HFF-Myc (cell line): ENCODE results near the gene LARP4B.

Experiments
- DNase-seq: peaks from one replicate; pipeline ENCODE4 v3.0.0-alpha.2; 2011; ENCODE audit warnings: low read depth; ENCODE audit errors: extremely low read depth
- H3K4me3 ChIP-seq: replicated peaks from 2 replicates; pipeline ENCODE4 v1.5.1; 2011; ENCODE audit warnings: low read depth, mild to moderate bottlenecking, control low read depth, low read length
- TF ChIP-seq, protein P1 (sequence below): IDR thresholded peaks from 2 replicates; pipeline ENCODE4 v1.5.1; 2012; ENCODE audit warnings: mild to moderate bottlenecking, low read depth, low read length, control low read depth; ENCODE audit errors: missing control alignments

The LARP4B gene

DNA sequence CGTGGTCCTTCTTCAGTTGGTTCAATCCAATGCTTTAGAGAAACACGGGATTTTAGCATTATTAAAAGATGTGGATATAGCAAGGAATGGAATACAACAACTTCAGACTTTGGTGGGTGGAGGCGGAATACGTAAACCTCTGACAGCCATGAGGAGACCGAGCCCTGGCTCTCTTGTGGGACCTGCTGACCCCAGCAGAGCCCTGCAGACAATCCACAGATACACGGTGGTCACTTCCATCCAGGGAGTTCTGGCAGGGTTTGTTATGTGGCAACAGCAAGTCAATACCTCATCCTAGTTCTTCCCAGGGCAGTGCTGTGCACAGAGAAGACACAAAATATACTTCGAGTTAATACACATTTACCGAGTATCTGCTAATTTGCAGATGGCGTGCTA is 123.5 kb downstream of the LARP4B start:
- TF ChIP-seq, protein P1, sequence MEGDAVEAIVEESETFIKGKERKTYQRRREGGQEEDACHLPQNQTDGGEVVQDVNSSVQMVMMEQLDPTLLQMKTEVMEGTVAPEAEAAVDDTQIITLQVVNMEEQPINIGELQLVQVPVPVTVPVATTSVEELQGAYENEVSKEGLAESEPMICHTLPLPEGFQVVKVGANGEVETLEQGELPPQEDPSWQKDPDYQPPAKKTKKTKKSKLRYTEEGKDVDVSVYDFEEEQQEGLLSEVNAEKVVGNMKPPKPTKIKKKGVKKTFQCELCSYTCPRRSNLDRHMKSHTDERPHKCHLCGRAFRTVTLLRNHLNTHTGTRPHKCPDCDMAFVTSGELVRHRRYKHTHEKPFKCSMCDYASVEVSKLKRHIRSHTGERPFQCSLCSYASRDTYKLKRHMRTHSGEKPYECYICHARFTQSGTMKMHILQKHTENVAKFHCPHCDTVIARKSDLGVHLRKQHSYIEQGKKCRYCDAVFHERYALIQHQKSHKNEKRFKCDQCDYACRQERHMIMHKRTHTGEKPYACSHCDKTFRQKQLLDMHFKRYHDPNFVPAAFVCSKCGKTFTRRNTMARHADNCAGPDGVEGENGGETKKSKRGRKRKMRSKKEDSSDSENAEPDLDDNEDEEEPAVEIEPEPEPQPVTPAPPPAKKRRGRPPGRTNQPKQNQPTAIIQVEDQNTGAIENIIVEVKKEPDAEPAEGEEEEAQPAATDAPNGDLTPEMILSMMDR: no peak
- no peak for DNase-seq
- no peak overlapping the region for H3K4me3 ChIP-seq

DNA sequence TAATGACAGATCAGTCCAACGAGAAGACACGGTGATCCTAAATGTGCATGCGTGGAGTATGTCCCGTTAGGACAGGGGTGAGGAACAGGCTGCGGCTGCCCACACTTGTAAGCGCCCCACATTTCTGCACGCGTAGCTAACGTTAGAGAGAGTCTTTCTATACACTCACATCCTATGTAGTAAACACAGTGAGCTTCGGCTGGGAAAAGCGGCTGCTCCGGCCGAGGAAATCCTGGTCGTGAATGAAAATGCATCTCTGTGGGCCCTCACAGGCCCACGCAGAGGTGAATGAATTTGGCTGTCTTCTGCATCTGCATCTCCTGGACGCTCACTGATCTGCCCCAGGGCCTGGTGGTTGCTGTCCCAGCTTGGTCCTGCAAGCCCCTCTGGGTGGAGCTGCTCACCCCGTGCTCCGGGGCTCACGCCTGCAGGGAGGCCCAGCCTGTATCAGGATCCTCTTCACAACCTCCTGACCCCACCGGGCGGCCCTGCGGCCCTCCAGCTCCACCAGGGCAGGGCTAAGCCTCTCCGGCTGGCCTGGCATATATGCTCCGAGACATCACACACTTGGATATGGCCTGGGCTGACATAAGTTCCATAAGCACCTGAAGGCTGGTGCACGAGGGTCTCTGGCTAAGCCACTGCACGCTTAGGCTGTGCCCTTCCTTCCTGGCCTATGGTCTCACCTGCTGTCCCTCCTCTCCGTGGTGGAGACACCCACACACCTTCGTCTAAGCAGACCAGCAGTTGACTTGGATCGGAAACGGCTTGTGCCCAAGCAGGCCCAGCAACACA is 124.1 kb downstream of the LARP4B start:
- no peak for DNase-seq
- no peak overlapping the region for H3K4me3 ChIP-seq
- TF ChIP-seq, protein P1: no peak

DNA sequence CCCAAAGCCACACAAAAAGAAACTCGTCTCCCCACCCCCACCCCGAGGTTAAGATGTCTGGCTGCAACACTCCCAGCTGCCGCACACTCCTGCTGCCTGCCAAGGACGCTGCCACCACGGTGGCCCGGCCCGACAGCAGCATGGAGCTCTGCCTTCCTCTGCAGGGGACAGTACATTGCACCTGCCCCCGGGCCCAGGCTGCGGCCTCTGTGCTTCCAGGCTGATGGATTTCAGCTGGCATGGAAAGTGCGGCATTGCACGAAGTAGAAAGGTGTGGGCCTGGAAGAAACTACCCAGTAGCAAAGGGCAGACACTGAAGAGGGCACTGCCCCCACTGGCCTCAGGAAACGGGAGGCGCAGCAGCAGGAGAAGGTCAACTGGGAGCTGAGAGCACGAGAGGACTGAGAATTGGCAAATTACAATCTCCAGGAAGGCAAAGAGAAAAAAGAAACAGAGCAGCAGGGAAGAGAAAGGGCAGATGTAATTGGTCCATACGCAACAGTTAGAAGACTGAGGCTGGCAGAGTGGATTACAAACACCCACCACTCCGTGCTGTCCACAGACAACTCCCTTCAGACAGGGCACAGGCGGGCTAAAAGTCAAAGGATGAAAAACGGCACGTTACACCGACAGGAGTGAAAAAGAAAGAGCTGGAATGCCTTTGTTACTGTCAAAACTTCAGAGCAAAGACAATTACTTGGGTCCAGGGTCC is 124.9 kb downstream of the LARP4B start:
- no peak for DNase-seq
- no peak overlapping the region for H3K4me3 ChIP-seq
- TF ChIP-seq, protein P1: no peak

DNA sequence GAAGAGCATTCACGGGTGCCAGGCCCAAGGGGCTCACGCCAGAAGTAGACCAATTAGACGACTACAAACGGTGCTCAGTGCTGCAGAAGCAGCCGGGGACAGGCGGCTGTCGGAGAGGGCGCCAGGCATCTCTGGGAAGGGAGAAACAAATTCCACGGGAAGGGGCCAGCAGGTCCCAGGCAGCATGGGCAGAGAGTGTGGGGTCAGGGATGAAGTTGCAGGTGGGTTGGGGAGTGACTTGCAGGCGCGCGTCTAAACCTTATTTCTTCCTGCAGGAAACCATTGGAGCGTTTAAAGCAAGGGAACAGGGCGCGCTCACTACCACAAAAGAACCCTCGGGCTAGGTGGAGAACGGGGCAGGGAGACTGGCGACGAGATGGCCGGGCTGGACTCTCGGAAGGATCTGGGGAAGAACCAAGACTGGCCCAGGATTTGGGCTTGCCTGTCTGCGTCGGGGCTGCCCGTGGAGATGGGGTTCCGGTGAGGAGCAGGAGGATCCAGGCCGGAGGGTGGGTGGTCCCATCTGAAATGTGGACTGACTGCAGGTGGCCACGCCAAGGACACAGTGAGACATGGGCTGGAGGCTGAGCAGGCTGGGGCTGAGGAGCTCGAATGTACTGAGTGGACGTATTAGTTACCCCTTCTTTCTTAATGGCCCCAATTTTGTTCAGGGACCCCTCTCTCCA is 125.7 kb downstream of the LARP4B start:
- TF ChIP-seq, protein P1: no peak
- DNase-seq: no peak
- H3K4me3 ChIP-seq: no peak overlapping the region

DNA sequence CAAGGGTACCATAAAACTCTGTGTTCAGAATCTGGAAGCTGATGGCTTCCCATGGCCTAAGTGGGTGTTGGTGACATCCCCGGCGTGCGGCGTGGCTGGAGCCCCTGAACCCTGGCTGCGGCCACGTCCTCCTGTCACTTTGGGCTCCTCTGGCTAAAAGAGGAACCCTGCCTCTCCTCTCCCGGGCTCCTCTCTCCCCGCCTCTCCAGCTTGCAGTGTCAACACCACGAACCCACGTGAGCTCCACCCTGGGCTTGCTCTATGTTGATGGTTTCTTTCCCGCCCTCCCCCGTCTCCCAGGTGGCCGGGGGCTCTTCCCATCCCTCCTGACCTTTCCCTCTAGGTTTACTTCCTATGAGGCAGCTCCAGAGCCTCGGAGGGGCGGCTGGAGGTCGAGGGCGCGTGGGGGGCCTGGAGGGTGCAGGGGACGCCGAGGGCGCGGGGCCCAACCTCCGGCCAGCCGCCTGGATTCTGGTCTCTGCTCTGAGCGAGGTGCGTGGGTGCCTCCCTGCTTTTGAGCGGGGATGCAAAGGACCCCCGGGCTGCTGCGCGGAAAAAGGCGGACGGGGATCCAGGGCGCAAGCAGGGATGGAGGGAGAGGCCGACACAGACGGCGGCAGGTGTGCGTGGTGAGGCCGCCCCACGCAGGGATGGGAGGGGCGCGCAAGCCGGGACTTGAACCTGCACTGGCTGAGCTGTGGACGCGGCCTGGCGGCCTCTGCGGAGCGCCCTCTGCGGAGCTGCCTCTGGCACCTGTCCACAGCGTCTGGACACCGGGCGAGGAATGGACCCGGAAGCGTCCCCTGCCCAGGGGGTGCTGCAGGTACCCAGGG is 126.5 kb downstream of the LARP4B start:
- TF ChIP-seq, protein P1: no peak
- no peak overlapping the region for H3K4me3 ChIP-seq
- DNase-seq: no peak

DNA sequence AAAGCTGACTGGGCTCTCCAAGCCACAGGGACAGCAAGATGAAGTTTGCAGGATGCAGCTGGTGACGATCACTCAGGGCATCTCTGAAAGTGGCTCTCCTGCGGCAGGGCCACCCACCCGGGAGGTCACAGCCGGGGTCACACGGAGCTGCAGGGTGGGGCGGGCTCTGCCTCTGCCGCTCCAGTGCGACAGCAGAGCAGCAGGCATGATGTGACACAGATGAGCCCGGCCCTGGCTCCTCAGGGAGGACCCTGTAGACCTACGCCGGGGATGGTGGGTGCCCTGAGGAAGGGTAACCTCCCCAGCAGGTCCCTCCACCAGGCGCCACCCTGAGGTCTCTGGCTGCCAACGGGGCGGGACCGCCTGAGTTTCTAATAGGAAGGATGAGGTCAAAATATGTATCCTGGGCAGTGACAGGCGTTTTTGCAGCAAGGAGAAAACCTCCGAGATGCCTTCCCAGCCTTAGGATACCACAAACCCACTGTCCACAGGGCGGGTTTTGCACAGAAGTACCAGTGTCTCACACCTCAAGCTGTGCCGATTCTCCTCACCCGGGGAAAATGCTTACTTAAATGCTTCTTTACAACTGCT is 127.2 kb downstream of the LARP4B start:
- no peak for DNase-seq
- no peak overlapping the region for H3K4me3 ChIP-seq
- TF ChIP-seq, protein P1: no peak
